HEK293T (cell line): ENCODE results near the gene TMPRSS6.

Experiments used
- ELF4 ChIP-seq: fragments of 450-650 bp; IDR thresholded peaks from 2 replicates; pipeline ENCODE4 v1.6.1; 2017; ENCODE audit warnings: antibody characterized with exemption
- L3MBTL2 ChIP-seq: fragments of 450-650 bp; conservative IDR thresholded peaks from 2 replicates; pipeline ENCODE4 v1.6.1; 2016; ENCODE audit warnings: mild to moderate bottlenecking

- TF ChIP-seq ELF4 (no peak), L3MBTL2 (no peak)
These were observed 13.2 kb upstream of the TMPRSS6 start for GRCh38 chr22:37122598-37123180.
